NCI-H128 (cell line): ENCODE measurements around the gene TMEM165.
A peak's percentile ranks its signal among the peaks of the same experiment; 100 is the strongest.
"Not testable (repeated sequence)": the region's sequence is repeated elsewhere in the genome, so short reads cannot be mapped to it uniquely, and the experiment has no call there.

Experiments
- DNase-seq: peaks from one replicate; lab custom pipeline; 2025; ENCODE audit not compliant: unreplicated experiment; lab: John Stamatoyannopoulos, UW

TMEM165 gene, protein sequence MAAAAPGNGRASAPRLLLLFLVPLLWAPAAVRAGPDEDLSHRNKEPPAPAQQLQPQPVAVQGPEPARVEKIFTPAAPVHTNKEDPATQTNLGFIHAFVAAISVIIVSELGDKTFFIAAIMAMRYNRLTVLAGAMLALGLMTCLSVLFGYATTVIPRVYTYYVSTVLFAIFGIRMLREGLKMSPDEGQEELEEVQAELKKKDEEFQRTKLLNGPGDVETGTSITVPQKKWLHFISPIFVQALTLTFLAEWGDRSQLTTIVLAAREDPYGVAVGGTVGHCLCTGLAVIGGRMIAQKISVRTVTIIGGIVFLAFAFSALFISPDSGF

DNA sequence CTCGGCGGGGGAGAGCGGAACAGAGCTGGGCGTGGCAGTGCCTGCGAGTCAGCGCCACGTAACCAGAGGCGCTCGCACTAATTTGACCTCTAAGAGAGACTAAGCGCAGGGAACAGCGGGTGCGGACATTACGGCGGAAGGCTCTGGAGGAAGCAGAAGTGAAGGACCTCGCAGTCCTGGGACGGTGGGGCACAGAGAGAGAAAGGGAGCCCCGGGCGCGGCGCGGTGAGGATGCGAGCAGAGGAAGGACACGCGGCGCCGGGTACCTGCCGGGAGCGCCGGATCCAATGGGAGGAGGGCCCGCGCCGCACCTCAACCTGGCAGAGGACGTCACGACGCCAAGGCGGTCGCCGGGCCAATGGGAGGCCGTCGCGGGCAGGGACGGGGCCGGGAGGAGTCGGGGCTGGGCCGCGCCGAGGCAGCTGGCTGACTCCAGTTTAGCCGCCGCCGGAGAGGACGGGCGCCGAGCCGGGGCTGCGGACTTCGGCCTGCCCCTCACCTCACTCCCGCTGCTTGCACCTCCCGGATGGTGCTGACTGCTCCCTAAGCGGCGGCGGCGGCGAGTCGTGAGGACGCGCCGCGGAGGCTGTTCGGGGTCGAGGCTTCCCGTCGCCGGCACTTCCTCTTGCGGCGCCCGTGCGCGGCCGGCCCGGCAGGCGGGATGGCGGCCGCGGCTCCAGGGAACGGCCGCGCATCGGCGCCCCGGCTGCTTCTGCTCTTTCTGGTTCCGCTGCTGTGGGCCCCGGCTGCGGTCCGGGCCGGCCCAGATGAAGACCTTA lies at the start of gene TMEM165:
TMEM165 (plus strand) TSS at position 429 of the 779 bp plus-strand sequence; CDS start at position 662, 233 bp downstream.
- peak; percentile 46 for DNase-seq

DNA sequence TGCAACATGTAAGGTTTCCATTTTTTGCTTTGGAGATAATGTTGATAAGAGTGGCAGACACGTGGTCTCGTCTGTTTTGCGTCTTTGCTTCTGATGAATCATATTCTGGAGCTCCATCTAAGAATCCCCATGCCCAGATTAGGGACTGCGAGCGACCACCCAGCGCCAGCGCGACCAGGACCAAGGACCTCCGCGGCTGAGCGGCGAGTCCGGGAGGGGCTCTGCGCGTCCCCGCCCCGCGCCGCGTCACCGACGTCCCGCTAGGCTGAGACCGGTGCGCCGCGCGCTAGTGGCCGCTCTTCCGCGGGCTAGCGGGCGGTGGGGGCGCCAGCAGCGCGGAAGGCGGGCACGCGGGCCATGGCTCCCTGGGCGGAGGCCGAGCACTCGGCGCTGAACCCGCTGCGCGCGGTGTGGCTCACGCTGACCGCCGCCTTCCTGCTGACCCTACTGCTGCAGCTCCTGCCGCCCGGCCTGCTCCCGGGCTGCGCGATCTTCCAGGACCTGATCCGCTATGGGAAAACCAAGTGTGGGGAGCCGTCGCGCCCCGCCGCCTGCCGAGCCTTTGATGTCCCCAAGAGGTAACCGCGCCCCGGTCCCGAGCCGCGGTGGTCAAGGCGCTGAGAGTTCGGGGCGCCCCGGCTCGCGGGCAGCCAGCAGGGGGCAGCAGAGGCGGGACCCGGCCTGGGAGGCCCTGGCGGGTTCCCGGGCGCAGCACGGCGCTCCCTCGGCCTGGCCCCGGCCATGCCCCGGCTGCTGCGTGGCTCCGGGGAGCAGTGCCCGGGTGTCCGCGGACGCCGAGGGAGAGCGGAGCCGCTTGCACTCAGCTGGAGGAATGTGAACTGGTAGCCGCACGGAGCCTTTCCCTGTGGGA lies 49.5 kb upstream of the TMEM165 start, which contains the start of gene SRD5A3:
SRD5A3 (plus strand) TSS at position 263 of the 871 bp plus-strand sequence; CDS start at position 358, 95 bp downstream.
- peak; percentile 2 for DNase-seq

DNA sequence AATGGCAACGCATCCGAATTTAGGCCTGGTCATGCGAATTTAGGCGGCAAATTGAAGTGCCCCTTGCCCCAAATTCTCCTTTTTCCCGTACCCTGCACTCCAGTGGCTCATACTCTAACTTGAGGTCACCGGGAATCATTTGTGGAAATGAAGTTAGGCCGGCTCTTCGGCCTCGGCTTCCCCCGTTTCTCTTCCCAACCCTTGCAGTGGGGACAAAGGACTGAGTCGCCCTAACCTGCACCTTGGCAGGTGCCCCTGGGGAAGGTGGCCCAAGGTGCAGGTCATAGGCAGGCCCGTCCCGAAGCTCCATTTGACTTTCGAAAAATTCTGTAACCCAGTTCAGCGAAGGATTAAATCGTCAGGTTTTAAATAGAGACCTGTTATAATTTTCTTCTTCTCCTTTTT lies 48.9 kb upstream of the TMEM165 start:
- no peak for DNase-seq

DNA sequence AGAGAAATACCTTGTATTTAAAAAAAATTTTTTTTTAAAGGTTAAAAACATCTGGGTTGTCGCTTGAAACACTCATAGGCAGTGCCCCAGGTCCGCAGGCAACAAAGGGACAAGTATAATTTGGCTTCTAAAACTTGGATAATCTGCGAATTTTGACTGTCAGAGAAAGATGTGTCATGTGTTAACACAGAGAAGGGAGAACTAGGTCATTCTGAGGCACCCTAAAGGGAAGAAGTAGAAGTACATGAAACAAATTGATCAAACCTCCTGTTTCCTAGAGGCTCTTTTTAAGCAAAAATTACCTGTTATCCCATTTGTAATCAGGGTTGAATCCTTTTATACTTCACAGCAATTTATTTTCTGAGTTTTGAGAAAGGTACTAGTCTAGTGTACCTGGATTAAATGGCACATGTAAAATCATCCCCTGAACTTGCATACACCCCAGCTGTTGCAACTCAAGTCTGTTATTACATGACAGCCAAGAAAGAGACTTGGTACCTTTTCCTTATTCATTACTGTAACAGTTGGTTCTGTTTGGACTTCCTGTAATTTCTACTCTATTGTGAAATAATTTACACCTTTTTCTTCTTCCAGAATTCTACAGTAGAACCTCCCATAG lies 48.0 kb upstream of the TMEM165 start:
- no peak for DNase-seq

DNA sequence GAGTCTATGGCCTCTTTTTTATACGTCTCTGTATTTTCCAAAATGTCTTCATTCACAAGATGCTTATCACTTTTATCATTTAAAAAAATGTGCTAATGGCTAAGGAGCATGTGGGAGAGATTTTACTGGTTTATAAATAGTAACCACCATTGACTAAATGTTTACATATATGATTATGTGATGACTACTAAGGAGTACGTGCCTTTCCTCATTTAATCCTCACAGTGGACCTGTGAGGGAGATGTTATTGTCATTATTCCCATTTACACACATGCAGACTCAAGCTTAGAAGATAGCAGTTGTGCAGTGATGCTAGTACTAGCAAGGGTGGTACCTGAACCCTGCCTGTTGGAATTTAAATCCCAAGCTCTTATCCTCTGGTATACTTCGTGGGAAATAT lies 47.3 kb upstream of the TMEM165 start:
- DNase-seq = no peak

DNA sequence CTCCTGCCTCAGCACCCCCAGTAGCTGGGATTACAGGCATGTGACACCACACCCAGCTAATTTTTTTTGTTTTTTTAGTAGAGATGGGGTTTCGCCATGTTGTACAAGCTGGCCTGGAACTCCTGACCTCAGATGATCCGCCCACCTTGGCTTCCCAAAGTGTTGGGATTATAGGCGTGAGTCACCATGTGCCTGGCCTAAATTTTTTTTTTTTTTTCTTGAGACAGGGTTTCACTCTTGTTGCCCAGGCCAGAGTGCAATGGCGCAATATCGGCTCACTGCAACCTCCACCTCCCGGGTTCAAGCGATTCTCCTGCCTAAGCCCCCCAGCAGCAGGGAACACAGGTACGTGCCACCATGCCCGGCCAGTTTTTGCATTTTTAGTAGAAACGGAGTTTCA lies 44.9 kb upstream of the TMEM165 start:
- DNase-seq = not testable (repeated sequence)

DNA sequence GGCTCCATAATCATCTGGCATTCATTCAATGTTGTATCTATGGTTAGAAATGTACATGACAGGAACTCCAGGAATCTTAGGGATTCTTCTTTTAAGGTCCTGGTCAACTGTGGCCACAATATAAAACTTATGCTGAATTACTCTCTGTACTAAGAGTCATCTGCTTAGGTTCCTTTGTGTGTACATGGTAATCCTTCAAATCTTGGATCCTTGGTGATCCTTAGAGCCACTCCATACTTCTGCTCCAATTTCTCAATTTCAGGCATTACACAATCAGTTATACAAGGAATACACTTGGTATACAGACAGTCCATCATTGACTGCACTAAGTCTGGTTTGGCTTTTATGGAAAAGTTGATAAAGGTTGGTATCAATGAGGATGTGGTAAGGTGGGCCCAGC lies 43.9 kb upstream of the TMEM165 start:
- no peak for DNase-seq

DNA sequence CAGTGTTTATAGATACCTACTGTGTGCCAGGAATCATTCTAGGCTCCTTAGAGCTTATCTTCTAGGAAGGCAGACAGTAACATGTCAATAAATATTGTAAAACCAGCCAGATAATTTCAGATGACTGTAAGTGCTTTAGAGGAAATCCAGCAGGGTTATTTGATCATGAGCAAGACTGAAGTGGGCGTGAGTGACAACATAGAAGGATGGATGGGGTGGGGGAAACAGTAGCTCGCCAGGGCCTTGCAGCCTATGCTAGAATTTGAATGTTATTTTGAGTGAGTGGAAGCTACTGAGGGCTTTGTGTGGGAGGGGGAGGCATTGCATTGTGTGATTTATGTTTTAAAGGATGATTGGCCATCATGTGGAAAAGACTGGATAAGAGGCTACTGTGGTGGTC lies 43.0 kb upstream of the TMEM165 start:
- DNase-seq = no peak

DNA sequence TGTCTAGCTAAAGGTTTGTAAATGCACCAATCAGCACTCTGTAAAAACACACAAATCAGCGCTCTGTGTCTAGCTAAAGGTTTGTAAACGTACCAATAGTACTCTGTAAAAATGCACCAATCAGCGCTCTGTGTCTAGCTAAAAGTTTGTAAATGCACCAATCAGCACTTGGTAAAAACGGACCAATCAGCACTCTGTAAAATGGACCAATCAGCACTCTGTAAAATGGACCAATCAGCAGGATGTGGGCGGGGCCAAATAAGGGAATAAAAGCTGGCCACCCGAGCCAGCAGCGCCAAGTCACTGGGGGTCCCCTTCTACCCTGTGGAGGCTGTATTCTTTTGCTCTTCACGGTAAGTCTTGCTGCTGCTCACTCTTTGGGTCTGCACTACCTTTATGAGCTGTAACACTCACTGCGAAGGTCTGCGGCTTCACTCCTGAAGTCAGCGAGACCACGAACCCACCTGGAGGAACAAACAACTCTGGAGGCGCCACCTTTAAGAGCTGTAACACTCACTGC lies 42.5 kb upstream of the TMEM165 start:
- not testable (repeated sequence) for DNase-seq

DNA sequence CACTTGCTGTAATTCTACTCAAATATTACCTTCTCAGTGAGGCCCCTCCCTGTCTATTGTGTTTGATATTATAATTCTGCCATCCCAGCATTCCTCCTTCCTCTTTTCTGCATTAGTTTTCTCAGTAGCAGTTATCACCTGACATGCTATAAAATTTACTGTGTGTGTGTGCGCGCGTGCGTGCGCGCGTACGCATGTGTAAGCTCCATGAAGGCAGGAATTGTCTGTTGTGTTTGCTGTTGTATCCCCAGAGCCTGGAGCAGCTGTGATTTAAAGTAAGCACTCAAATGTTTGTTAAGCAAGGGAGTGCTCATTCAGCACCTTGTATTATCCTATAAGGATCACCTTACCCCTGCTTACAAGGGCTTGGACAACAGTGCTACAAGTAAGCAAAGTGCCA lies 41.1 kb upstream of the TMEM165 start:
- DNase-seq = no peak

DNA sequence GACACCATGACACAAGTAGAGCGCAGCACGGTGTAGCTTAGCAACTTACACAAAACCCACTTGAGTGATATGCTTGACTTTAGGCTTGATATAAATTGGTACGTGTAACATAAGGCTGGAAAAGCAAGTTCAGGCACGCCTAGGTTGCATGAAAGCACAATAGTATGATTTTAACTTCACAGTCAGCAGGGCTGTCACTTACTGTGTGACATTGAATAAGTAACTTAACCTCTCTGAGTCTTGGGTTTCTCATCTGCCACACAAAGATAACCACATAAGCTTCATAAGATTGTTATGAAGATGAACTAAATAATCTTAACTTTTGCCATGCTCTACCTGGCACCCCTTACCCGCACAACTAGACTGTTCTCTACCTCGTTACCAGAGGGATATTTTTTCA lies 40.2 kb upstream of the TMEM165 start:
- no peak for DNase-seq

DNA sequence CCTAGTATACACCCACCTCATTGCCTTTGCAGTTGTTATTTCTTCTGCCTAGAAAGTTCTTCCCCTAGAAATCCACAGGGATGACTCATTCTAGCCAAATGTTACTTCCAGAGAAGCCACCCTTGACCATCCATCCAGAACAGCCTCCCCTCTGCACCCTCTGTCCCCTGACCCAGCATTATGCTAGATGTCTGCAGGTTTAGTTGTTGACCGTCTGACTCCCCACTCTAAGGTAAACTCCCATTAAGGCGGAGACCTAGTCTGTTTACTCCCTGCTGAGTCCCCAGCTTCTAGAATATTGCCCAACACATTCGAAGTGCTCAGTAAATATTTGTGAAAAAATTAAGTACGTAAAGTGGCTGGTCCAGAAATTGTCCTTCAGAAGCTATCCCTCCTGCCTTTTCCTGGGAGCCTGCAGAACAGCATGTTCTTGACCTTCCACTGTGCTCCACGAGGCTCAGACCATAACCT lies 38.7 kb upstream of the TMEM165 start:
- no peak for DNase-seq

DNA sequence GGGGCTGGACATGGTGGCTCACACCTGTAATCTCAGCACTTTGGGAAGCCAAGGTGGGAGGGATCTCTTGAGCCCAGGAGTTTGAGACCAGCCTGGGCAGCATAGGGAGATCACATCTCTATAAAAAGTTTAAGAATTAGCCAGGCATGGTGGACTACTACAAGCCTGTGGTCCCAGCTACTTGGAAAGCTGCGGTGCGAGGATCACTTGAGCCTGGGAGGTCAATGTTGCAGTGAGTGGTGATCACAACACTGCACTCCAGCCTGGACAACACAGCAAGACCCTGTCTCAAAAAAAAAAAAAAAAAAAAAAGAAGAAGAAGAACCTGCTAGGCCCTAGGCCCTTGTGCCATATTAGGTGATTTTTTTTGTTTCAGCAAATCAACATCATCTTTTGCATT lies 37.5 kb upstream of the TMEM165 start:
- no peak for DNase-seq

DNA sequence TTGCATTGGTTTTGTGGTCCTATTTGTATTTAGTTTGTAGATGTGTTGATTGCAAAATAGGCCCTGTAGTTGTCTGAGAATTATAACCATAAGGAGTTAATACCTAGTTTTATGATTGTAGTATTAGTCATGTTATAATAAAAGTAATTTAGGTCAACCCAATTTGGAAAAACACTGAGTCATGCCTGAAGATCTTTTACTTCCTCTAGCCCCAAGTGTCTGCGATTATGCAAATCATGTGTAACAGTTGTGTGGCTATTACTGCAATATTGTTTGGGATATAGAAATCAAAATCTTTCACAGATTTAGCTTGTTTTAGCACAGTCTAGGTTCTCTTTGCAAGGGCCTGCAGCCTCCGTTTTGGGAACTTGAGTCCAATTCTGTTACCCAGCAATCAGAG lies 37.1 kb upstream of the TMEM165 start:
- DNase-seq = no peak

DNA sequence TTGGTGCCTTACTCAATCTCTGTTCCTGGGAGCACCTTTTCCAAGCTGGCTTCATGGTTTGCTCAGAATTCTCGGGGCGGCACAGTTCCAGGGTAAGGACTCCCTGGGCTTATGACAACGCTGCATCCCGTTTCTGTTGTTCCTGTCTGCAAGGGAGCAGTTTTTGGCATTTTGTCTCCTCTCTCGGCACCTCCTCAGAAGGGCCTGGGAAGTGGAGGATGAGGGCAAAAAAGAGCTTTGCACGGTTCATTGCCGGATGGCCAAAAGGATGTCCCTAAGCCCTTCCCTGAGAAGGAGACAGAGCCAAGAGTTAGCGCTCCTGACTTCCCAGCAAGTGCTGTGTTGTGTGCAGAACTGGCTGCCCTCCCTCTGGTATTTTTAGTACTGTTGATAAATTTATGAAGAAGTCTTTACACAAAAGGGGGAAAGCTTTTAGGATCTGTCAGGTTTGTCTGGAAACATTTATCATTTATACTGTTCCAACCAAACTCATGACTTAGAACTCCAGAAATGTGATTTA lies 36.3 kb upstream of the TMEM165 start:
- DNase-seq = no peak

DNA sequence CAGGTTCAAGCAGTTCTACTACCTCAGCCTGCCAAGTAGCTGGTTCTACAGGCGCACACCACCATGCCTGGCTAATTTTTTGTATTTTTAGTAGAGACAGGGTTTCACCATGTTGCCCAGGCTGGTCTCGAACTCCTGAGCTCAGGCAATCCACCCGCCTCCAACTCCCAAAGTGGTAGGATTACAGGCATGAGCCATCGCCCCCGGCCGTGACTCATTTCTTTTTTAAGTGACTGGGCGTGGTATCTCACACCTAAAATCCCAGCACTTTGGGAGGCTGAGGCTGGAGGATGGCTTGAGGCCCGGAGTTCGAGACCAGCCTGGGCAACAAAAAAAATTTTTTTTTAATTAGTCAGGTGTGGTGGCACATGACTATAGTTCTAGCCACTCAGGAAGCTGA lies 32.8 kb upstream of the TMEM165 start:
- DNase-seq = not testable (repeated sequence)

DNA sequence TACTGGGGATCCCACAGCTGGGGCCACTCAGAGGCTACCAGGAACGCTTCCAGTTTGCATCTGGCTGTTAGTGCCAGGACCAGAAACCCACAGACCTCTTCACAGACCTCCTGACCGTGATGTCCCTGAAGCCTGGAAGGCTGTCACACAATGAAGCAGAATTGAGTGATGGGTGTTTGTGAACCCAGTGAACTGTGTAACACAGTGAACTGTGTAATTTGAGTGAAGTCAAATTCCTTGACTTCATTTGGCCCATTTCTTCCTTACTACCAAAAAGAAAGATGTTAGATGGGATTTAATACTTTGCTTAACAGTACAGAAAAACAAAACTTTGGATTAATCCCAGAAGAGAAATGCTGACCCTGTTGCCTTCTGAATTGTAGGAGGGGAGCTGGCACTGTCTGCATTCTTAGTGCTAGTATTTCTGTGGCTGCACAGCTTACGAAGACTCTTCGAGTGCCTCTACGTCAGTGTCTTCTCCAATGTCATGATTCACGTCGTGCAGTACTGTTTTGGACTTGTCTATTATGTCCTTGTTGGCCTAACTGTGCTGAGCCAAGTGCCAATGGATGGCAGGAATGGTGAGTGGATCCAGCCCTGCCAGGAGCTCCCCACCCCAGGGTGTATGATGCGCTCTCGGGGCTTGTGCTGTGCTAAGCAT lies 31.9 kb upstream of the TMEM165 start:
- no peak for DNase-seq

DNA sequence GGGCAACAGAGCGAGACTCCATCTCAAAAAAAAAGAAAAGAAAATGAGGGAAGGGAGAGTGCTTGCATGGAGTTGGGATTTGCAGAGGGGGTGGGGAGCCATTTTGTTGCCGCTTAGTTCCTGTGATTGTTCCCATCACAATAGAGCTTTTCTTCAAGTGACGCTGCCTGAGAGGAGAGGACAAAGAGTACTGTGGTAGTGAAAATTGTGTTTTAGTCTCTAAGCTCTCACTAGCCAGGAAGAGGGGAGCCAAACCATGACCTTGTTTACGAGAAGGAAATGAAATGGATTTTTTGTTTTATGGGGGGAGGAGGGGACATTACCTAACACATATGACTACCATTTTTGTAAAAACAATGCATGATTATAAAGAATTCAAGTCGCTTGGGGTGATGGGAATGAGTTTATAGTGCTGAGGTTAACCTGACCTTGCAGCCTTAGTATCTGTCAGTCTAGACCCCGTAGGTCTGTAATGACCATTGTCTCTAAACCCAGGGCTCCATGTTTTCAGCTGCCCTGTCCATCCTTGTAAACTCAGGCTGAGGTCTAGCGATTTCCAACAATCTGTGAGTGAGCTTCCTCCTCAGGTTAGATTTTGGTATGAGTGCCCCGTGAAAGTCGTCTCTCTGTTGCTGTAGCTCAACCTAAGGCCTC lies 30.9 kb upstream of the TMEM165 start:
- no peak for DNase-seq

DNA sequence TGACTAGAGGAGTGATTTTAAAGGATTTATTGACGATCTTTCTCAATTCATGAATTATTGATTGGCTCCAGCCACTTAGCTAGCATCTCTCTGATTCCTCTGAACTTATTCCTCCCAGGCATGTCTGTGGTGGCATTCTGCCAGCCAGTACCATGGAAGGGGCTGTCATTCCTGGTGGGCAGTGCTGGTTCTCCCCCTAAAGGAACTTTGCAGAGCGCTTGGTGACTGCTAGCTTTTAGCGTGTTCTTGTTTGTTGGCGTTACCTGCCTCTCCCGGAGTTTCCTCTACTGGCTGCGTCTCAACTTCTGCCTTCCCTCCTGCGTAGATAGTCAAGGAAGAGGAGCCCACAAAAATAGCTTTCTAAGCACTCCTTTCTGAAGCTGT lies 30.4 kb upstream of the TMEM165 start:
- DNase-seq = no peak
